HepG2 (cell line): ENCODE measurements around the gene SLC16A4. TPM values are rescaled to one million over a fixed set of nuclear protein-coding genes. Genes with fewer than 3 reads are reported as not detected.

Source experiments
- ARNT ChIP-seq: fragments of 450-650 bp; IDR thresholded peaks from 2 replicates; pipeline ENCODE4 v1.6.1; 2017
- ATAD3A ChIP-seq: sonication (generic); formaldehyde crosslinking; IDR thresholded peaks from 2 replicates; pipeline ENCODE4 v1.4.0; 2020; ENCODE audit warnings: missing genetic modification reagents
- CENPT ChIP-seq: sonication (generic); formaldehyde crosslinking; IDR thresholded peaks from 2 replicates; pipeline ENCODE4 v1.8.0; 2022; ENCODE audit warnings: low read depth, mild to moderate bottlenecking, moderate library complexity, missing genetic modification reagents
- CERS6 ChIP-seq: sonication (generic); formaldehyde crosslinking; IDR thresholded peaks from 2 replicates; pipeline ENCODE4 v1.5.0; 2020; ENCODE audit warnings: missing genetic modification reagents
- HDAC2 ChIP-seq: sonication (generic); formaldehyde crosslinking; IDR thresholded peaks from 2 replicates; pipeline ENCODE4 v1.4.0; 2020; ENCODE audit warnings: missing genetic modification reagents
- HIVEP1 ChIP-seq: sonication (generic); formaldehyde crosslinking; IDR thresholded peaks from 2 replicates; pipeline ENCODE4 v1.4.0; 2020; ENCODE audit warnings: mild to moderate bottlenecking, missing genetic modification reagents
- NCOA2 ChIP-seq: sonication (generic); formaldehyde crosslinking; IDR thresholded peaks from 2 replicates; pipeline ENCODE4 v1.8.0; 2022; ENCODE audit warnings: inconsistent platforms
- NPAS2 ChIP-seq: sonication (generic); formaldehyde crosslinking; IDR thresholded peaks from 2 replicates; pipeline ENCODE4 v1.8.0; 2022; ENCODE audit warnings: mild to moderate bottlenecking, missing genetic modification reagents, borderline replicate concordance
- PHF20 ChIP-seq: sonication (generic); formaldehyde crosslinking; IDR thresholded peaks from 2 replicates; pipeline ENCODE4 v1.5.0; 2020; ENCODE audit warnings: mild to moderate bottlenecking, missing genetic modification reagents
- TRIM22 ChIP-seq: fragments of 450-650 bp; IDR thresholded peaks from 2 replicates; pipeline ENCODE4 v1.6.1; 2017
- XRCC5 ChIP-seq: fragments of 200-400 bp; formaldehyde crosslinking; optimal IDR thresholded peaks from 2 replicates; pipeline ENCODE3; 2017; ENCODE audit warnings: mild to moderate bottlenecking, low read length
- ZBTB1 ChIP-seq: sonication (generic); formaldehyde crosslinking; IDR thresholded peaks from 2 replicates; pipeline ENCODE4 v1.4.0; 2020; ENCODE audit warnings: missing genetic modification reagents, borderline replicate concordance
- ZBTB4 ChIP-seq: sonication (generic); formaldehyde crosslinking; IDR thresholded peaks from 2 replicates; pipeline ENCODE4 v1.4.0; 2020; ENCODE audit warnings: missing genetic modification reagents, mild to moderate bottlenecking, borderline replicate concordance
- ZFP82 ChIP-seq: sonication (generic); formaldehyde crosslinking; IDR thresholded peaks from 2 replicates; pipeline ENCODE4 v1.5.1; 2020; ENCODE audit warnings: mild to moderate bottlenecking, missing genetic modification reagents, borderline replicate concordance
- ZNF10 ChIP-seq: sonication (generic); formaldehyde crosslinking; IDR thresholded peaks from 2 replicates; pipeline ENCODE4 v1.4.0; 2020; ENCODE audit warnings: mild to moderate bottlenecking, low read depth, missing genetic modification reagents, borderline replicate concordance
- ZNF414 ChIP-seq: sonication (generic); formaldehyde crosslinking; IDR thresholded peaks from 2 replicates; pipeline ENCODE4 v1.5.0; 2020; ENCODE audit warnings: missing genetic modification reagents
- ZNF431 ChIP-seq: sonication (generic); formaldehyde crosslinking; IDR thresholded peaks from 2 replicates; pipeline ENCODE4 v1.9.0; 2022; ENCODE audit warnings: missing genetic modification reagents, low read depth, mild to moderate bottlenecking, borderline replicate concordance
- ZNF432 ChIP-seq: sonication (generic); formaldehyde crosslinking; IDR thresholded peaks from 2 replicates; pipeline ENCODE4 v1.5.0; 2020; ENCODE audit warnings: missing genetic modification reagents, mild to moderate bottlenecking, borderline replicate concordance
- ZNF614 ChIP-seq: IDR thresholded peaks from 2 replicates; pipeline ENCODE4 v1.6.1; 2018; ENCODE audit warnings: missing biosample characterization, missing genetic modification reagents, inconsistent platforms, borderline replicate concordance
- ZNF629 ChIP-seq: sonication (generic); formaldehyde crosslinking; conservative IDR thresholded peaks from 2 replicates; pipeline ENCODE4 v1.5.0; 2020; ENCODE audit warnings: missing genetic modification reagents
- ZNF674 ChIP-seq: sonication (generic); formaldehyde crosslinking; IDR thresholded peaks from 2 replicates; pipeline ENCODE4 v1.5.0; 2020; ENCODE audit warnings: low read depth, mild to moderate bottlenecking, missing genetic modification reagents
- ZNF7 ChIP-seq: IDR thresholded peaks from 2 replicates; pipeline ENCODE4 v1.6.1; 2016; ENCODE audit warnings: missing biosample characterization, missing genetic modification reagents
- ZNF709 ChIP-seq: sonication (generic); formaldehyde crosslinking; IDR thresholded peaks from 2 replicates; pipeline ENCODE4 v1.5.0; 2020; ENCODE audit warnings: mild to moderate bottlenecking, missing genetic modification reagents
- ZNF746 ChIP-seq: sonication (generic); formaldehyde crosslinking; IDR thresholded peaks from 2 replicates; pipeline ENCODE4 v1.8.0; 2022; ENCODE audit warnings: mild to moderate bottlenecking, missing genetic modification reagents
- ZNF773 ChIP-seq: sonication (generic); formaldehyde crosslinking; IDR thresholded peaks from 2 replicates; pipeline ENCODE4 v1.4.0; 2020; ENCODE audit warnings: missing genetic modification reagents, borderline replicate concordance
- polyA plus RNA-seq, 8 experiments: library from polyadenylated mRNA; depleted of rRNA in 3 of 8; stranded (reverse) in 7 of 8; unstranded in 1 of 8; fragments of >200 nt; fragmentation: Illumina TruSeq in 4 of 8; extraction: Trizol in 4 of 8; gene quantifications; 2 replicates each; pipeline versions ENCODE4 v1.2.1 to v1.2.3, GENCODE V29; 2011 to 2016; ENCODE audit warnings: low read depth in 4 of 8, missing spikeins in 1 of 8, mixed read lengths in 1 of 8; ENCODE audit not compliant: insufficient read depth in 1 of 8
- total RNA-seq, 5 experiments: library from RNA; depleted of rRNA; stranded (reverse); fragments of >200 nt; fragmentation: Illumina TruSeq; extraction: Trizol; gene quantifications; 2 replicates each; pipeline ENCODE4 v1.2.3, GENCODE V29; 2016; ENCODE audit warnings: low read depth in 1 of 5

SLC16A4 gene
- total and polyA plus RNA-seq, 2 of the 13 experiments (the other 11 are each of a cell fraction or from before 2014, with no cell fraction given) = 1.1 to 1.5 TPM

- TF ChIP-seq ZBTB4 (CRISPR knock-in tag) = no peak; the same call in 1 of the 2 replicates
- TF ChIP-seq ARNT = no peak
- no peak for TF ChIP-seq ZNF773 (CRISPR knock-in tag)
- no peak; the same call in 1 of the 2 replicates for TF ChIP-seq ATAD3A
- TF ChIP-seq ZFP82 = no peak
- TF ChIP-seq PHF20 (CRISPR knock-in tag) = 0 out of 2 replicates have a peak, but pooled peaks have one; percentile 47
- TF ChIP-seq ZBTB1 (CRISPR knock-in tag) = no peak
- peak; percentile 26 for TF ChIP-seq XRCC5
- no peak for TF ChIP-seq ZNF614 (CRISPR knock-in tag)
- TF ChIP-seq CERS6 = no peak
- 0 out of 2 replicates have a peak, but pooled peaks have one; percentile 59 for TF ChIP-seq ZNF746 (CRISPR knock-in tag)
- TF ChIP-seq TRIM22 = no peak
- no peak for TF ChIP-seq ZNF629
- TF ChIP-seq CENPT (CRISPR knock-in tag) = no peak
- no peak for TF ChIP-seq ZNF431 (CRISPR knock-in tag)
- no peak for TF ChIP-seq HDAC2 (CRISPR knock-in tag)
- no peak for TF ChIP-seq NPAS2 (CRISPR knock-in tag)
- no peak for TF ChIP-seq ZNF674 (CRISPR knock-in tag)
- peak; percentile 60; the same call in 1 of the 2 replicates for TF ChIP-seq HIVEP1 (CRISPR knock-in tag)
- no peak for TF ChIP-seq ZNF432 (CRISPR knock-in tag)
- TF ChIP-seq NCOA2 (CRISPR knock-in tag) = no peak
- no peak for TF ChIP-seq ZNF709 (CRISPR knock-in tag)
- TF ChIP-seq ZNF414 = no peak
- no peak for TF ChIP-seq ZNF7 (CRISPR knock-in tag)
- no peak for TF ChIP-seq ZNF10 (CRISPR knock-in tag)
These were observed 51.2 kb downstream of the SLC16A4 start (continued) for GRCh38 chr1:110339407-110340206.
